Measurements from ENCODE around the gene CLCA1.

DNA sequence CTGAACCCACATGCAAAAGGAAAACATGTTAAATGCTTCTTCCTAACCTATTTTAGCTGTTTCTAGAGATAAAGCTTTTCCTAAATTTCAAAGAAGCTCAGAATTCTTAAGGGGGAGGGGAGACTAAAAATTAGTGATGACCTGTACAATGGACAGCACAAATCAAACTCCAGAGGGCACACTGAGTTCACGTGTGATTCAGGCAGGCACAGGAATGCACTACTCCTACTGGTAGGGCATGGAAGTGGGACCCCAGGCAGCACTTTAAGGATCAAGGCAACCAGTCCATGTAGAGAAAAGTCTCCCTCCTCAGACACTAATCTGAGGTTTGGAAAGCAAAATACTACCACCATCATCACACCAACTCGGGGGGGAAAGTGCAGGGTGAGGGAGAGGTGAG lies 46.9 kb downstream of the CLCA1 start:
- TF ChIP-seq, protein P1, sequence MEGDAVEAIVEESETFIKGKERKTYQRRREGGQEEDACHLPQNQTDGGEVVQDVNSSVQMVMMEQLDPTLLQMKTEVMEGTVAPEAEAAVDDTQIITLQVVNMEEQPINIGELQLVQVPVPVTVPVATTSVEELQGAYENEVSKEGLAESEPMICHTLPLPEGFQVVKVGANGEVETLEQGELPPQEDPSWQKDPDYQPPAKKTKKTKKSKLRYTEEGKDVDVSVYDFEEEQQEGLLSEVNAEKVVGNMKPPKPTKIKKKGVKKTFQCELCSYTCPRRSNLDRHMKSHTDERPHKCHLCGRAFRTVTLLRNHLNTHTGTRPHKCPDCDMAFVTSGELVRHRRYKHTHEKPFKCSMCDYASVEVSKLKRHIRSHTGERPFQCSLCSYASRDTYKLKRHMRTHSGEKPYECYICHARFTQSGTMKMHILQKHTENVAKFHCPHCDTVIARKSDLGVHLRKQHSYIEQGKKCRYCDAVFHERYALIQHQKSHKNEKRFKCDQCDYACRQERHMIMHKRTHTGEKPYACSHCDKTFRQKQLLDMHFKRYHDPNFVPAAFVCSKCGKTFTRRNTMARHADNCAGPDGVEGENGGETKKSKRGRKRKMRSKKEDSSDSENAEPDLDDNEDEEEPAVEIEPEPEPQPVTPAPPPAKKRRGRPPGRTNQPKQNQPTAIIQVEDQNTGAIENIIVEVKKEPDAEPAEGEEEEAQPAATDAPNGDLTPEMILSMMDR (IDR thresholded peaks at IDR 0.05): peak in 4 of 7 experiments; percentile 10 to 36 (median 27)
- no peak for TF ChIP-seq POLR2A (IDR thresholded peaks at IDR 0.05)
